GM19455 (cell line): ENCODE measurements around the gene HAUS3.

Experiments
- ATAC-seq: cut with Tn5 transposase; IDR thresholded peaks from one replicate; pipeline ENCODE4 v1.9.1; 2021; ENCODE audit not compliant: unreplicated experiment

The HAUS3 gene

DNA sequence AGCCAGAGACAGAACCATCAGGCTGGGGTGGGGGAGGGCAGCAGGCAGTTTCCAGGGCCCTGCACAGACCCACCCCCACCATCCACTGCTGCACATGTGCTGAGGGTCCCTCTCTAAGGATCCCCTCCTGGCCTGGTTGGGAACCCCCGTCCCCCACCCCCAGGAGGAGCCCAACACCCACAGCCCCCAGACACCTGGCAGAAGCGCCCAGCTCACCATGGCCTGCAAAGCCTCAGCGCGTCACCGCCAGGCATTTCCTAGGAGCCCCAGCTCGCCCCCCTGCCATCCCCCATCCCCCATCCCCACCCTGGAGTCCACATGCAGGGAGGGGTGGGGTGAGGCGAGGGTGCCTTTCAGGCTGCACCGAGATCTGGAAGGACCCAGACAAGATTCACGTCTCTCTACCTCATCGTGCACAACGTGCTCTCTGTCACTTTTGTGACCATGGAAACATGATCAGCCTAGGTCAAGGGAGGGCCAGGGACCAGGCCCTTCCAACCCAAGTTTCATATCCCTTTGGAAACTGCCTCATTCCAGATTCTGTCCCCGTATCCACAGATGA is 10.7 kb upstream of the HAUS3 start:
- no peak for ATAC-seq

DNA sequence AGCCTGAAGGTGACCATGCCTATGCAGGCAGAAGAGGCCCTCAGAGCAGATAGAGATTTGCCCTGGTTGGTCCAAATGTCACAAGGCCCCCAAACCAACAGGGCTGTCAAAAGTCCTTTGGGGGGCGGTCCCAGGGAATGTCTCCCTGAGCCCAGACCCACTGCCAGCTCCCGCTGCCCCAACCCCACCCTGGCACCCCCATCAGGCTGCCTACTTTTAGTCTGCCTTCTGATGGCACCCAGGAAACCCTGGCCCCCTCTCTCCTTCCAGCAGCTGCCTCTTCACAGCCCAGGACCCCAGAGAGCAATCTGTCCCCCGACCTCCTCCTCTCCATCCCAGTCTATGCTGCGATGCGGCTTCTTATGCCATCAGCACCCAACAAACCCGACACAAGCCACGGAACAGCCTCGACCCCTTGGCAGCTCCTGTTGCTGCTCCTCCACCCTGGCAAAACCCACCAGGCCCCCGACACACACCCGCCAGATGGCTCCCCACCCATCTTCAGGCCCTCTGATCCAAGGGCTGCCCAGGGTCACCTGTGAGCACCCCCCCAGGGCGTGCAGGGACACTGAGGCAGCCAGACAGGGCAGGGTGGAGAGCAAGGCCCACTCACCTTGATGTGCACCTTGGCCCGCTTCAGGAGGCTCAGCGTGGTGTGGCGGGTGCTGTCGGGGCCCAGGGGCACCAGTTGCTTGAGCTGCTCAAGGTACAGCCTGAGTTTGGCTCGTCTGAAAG is 10.0 kb upstream of the HAUS3 start:
- ATAC-seq: no peak

DNA sequence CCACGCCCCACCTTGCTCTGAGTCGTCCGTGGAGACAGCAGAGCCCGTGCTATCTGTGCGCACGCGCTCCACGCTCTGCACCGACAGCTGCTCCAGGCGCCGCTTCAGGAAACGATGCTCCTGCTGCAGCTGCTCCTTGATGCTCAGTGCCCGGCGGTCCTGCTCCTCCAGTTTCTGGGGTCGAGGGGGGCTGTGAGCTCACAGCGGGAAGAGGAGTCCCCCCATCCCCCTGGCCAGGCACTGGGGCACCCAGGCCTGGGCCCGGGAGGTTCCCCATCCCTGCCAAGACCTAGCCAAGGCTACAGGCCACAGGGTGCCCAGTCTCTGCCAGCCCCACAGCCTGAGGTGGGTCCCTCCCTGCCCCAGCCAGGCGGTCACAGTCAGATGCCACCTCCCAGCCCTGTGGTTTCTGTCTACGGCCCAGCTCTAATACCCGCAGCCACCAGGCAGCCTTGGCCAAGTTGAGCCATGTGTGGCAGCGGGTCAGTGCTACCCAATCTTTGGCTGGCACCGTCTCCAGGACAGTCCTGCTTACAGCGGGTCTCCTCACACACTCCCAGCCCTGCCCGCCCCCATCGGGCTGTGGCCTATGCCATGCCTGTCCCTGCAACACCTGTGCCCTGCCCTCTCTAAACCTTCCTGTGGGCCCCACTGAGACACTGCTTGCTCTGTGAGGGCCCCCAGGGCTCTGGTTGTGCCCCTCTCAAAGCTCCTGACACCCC is 9.3 kb upstream of the HAUS3 start:
- no peak for ATAC-seq

DNA sequence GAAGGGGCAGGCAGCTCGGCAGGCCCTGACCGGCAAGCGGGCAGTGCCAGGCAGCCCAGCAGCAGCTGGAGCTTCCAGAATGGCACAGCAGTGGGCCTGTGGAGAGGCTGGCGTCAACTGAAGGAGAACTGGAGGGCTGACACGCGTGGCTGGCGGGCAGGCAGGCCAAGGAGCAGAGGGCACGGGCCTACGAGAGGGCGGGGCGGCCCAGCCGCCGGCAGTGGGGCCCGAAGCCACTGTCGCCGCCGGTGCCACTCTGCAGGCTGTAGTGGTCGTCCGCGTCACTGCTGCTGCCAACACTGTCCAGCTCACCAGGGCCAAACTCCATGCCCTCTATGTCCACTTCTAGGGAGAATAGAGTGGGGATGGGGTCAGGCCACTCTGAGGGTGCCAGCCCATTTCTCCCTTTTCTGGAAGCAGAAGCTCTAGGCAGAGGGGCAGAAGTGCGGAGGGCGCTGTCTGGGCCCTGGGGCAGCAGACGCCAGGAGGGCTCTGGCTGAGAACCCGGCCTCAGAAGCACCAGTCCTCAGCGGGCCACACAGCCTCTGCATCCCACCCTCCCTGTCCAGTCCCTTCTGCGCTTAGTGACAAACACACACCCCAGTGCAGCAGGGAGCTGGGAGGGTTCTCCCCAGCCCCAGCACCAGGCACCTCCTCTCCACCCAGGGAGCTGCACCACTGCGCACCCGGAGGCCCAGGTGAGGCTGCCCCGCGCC is 8.6 kb upstream of the HAUS3 start:
- ATAC-seq: no peak

DNA sequence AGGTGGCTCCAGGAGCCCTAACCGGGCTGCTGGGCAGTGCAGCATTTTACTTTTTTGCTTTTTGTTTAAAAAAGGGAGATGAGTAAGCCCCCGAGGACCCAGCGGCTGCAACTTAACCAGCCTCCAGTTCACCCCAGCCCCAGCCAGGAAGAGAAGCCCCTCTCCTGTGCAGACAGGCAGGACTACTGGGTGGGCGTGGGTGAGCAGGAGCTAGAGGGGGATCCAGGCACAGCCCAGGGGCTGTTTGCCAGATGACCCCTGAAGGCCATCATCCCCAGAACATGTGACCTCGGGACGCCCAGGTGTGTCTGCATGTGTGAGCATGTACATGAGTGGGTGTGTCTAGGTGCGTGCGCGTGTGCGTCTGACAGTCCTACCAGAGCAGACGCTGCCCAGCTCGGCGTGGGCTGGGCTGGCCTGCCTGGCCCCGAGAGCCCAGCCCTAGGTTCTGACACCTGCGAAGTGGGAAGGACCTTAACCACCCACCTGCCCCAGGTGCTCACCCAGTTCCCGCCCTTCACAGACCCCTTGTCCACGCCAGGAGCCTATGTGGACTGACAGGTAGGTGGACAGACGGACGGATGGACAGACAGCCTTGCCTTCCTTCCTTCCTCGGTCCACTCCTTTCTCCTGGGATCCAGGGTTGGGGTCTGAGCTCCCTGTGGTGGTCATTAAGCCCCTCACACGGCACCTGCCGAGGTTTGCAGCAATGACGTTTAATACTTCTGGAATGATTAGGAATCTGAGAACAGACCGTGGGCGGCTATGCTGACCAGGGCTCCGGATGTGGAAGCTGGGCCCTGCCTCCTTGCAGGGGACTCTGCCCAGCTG is 7.8 kb upstream of the HAUS3 start:
- ATAC-seq: no peak

DNA sequence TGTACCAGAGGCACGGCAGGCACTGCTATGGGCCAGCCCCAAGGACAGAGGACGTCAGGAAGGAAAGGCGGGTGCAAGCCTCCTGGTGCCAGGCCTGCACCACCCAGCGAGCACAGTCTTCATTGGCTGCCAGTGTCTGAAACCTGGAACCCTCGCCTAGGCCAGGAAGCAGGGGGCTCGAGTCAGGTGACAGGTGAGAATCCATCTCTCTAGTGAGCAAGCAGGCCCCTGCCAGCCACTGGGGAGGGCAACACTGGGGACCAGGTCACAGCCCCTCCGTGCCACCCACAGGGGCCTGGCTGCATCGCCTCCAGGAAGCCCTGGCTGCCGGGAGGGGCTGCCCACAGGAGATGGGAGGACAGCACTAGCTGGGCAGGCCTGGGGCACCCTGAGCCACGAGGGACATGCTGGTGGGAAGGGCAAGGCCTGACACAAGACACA is 6.9 kb upstream of the HAUS3 start:
- no peak for ATAC-seq

DNA sequence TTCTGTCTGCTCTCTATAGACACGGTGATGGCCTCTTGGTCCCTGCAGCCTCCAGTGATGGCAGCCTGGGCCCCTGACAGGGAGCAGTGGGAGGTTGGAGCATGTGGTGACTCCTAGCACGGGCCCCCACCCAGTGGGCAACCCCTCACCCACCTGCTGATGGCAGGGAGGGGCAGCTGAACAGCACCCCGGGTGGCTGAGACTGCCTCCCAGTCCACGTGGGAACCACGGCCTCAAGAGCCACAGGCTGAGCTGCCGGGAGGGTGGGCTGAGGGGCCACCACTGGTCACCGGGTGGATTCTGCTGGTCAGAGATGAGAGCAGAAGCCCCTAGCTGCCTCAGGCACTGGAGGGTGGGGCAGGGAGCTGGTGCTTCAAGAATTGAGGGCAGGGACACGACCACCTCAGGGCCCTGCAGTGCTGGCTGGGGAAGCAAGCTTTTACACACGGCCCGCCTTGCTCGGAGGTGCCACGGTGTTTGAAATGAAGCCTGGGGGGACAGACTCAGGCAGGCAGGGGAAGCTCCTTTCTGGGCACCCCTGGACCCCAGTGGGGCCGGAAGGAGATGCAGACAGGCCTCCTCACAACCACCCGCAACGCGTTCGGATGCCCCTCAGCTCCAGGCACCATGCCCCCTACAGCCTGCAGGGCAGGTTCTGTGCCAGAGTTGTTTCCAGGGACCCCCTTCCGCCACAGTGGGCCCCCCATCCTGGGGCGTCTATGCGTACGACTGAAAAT is 6.3 kb upstream of the HAUS3 start:
- no peak for ATAC-seq

DNA sequence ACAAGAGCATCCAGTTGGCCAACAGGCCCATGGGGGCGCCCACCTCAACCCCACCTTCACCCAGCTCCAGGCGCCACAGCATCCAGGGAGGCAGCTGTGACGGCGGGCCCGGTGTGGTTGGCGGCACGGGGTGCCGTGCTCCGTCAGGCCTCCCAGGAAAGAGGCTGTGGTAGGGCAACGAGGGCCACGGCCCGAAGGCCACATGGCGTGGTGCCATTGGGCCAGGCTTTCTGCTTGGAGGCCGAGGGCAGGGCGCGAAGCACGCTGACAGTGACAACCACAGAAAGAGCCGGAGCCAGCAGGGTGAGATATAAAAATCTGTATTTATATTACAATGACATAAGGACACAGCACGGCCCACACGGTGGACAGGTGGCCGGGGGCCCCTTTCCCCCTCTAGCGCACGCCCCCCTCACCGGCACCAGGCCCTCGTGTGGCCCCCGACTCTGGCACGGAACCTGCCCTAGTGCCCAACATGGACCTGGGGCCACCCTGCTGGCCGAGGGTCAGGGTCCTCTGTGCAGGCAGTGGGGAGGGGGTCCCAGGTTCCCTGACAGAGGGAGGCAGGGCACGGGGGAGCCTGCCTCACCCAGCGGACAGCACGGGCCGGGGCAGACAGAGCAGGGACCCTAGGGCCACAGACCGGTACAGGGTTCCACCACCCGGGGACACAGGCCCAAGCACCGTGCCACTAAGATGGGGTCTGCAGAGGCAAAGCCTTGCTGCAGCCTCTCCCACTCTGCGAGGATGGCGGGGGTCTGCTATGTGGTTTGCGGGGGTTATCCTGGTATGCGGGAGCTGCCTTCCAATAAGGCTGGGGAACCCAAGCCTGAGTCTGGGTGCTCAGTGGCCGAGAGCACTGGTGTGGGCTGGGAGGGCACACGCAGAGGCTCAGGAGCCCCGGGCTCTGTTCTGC is 5.5 kb upstream of the HAUS3 start:
- no peak for ATAC-seq

DNA sequence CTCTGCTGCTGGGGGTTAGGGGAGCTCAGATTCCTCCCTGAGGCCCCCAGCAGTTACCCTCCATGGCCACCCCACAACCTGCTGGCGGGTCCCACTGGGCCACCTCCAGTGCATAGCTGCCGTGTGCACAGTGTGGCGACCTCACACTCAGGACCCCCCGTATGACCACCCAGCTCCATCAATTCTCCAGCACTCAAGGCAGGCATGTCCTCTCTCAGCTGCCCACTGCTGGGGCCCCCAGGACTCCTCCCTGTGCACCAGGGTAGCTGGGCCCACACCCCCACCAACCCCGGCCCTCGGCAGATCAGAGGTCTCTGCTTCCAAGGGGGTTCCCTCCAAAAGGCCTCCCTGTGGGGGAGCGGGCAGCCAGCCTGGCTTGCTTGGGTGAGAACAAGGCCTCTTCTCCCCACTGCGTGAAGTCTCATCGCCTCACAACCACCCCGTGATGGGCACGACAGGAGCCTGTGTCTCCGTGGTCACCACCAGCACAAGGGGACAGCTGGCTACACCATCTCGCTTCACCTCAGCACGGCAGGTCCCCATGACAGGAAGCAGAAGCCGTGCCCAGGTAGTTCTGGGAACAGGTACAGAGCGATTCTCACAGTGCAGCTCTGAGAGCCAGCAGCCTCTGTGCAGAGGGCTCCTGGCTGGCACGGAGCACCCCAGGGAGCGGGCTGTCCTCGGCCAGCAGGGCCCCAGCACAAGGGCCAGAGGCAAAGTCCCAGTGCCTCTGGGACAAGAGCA is 4.6 kb upstream of the HAUS3 start:
- no peak for ATAC-seq

DNA sequence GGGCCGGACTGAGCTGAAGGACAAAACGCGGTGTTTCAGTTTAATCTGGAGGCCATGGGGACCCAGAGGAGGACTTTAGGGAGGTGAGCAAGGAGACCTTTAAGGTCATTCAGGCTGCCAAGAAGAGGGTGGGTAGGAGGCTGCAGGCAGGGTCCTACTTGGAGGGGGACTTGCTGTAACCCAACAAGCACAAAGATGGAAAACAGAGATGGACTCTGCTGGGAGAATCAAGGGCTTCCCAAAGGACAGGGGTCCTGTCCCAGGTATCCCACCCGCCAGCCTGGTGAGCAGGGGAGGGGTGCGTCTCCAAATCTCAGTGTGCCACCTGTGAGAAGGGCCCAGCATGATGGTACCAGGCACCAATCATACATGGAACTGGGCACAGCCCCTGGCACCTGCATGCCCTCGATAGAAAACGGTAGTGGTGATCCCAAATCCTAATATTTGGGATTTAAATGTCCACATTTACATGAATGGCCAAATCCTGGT is 3.9 kb upstream of the HAUS3 start:
- no peak for ATAC-seq

DNA sequence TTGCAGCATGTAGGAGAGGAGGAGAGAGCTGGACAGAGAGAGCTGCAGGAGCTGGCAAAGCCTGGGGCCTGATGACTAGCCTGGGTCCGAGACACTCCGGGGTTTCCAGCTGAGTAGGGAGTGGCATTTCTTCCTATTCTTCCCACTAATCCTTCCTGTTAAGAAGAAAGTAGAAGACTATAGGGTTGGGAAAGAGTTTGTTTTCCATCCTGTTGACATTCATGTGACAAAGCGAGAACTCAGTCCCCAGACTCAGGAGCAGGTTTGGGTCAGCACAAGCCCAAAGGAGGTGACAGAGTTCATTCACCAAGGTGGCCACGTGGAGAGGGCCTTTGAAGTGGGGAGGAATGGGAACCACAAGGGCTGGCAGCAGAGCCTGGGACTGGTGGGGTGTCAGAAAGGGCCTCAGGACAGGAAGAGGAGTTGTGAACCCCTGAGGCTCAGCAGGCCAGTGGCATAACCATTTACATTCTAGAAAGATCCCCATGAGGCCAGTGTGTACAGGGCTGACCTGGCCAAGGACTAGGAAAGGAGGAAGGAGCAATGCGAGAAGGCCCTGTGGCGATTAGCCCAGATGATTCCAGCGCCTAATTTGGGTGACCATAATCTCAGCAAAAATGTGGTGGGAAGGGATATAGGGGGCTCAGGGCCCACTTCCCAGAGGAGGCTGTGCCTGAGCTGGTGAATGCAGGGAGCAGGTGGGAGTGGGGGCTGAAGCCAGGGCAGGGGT is 3.3 kb upstream of the HAUS3 start:
- ATAC-seq: no peak

DNA sequence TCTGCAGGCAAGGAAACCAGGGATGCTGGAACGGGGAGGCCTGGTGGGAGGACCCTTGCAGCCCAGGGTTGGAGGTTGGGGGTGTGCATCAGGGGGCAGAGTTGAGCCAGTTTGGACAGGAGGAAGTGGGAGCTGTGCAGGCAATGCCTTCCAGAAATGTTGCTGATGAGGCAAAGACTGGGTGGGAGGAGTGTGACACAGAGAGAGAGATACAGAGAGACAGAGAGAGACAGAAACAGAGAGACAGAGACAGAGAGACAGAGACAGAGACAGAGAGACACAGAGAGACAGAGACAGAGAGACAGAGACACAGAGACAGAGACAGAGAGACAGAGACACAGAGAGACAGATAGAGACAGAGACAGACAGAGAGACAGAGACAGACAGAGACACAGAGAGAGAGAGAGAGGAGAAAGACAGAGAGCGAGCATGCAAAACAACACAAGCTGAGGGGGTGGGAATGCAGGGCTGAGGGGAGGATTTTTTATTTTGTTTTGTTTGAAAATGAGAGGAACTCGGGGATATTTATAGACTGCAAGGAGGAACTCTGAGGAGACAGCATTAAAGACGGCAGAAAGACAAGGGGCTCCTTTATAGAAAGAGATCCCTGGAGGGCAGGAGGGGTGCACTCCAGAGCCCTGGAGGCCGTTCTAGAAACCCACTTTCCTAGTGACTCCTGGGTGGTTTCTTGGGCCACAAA is 1.9 kb upstream of the HAUS3 start:
- ATAC-seq: no peak

DNA sequence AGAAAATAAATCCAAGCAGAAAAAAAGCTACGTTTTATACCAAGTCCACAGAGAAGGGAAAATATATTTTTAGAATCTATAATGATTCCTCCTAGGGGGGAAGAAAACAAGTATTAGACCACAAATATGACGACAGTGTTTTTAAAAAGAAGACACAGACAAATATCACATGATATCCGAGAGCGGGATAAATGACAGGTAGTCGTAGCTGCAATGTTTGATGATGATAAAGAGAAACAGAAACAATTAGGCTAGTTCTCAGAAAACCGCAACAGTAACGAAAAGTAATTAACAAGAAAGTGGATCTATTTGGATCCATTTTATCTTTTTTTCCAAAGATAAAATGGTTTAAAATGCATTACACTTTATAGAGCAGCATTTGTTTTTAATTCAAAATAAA is 918 bp downstream of the HAUS3 start:
- ATAC-seq: no peak

DNA sequence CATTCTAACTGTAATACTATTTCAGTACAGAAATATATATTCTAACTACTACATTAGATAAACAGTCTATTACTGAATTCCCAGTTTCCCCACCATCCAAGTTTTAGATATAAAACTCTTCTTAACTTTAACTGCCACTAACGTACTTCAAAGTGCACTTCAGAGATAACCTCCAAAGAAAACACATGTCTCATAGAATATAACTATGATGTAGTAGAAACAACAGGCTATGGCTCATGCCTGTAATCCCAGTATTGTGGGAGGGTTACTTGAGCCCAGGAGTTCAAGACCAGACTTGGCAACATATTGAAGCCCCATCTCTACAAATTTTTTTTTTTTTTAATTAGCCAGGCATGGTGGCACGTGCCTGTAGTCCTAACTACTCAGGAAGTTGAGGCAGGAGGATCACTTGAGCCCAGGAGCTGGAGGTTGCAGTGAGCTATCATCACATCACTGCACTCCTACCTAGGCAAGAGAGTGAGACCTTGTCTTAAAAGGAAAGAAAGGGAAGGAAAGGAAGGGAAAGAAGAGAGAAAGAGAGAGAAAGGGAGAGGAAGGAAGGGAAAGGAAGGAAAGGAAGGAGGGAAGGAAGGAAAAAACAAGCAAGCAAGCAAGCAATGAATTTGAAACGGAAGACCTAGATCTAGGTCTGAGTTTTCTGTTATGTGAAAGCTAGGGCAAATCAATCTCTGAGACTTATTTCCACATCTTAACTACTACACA is 4.8 kb downstream of the HAUS3 start:
- ATAC-seq: no peak

DNA sequence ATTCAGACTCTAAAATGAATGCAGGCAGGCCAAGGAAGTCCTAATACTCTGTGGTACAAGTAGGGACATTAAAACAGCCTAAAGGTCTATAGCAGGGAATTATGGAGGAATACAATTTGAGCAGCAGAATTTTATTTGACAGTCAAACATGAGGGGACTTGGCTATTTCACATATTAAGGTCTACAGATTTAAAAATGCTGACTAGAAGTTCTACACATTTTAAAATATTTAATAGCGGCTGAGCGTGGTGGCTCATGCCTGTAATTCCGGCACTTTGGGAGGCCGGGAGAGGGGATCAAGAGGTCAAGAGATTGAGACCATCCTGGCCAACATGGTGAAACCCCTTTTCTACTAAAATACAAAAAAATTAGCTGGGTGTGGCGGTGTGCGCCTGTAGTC is 10.8 kb downstream of the HAUS3 start:
- ATAC-seq: no peak

DNA sequence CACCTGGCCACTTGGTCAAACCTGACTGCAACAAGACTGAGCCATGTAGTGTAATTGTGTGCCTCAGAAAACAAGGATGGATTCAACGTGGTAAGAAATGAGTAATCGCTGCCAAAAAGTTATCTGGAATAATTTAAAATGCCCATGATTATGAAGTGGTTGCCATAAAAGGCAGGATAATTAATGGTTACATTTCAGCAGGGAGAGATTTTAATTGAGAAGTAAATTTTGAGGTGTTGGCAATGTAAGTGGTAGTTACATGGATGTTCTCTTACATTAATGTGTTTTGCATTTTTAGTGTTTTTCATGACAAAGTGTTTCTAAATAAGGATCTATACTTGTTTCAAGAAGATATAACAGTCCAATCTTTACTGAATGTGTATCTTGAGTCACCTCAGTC is 15.7 kb downstream of the HAUS3 start:
- no peak for ATAC-seq
